GM21576 (cell line): ENCODE results near the gene ZNF76.
A peak's percentile ranks its signal among the peaks of the same experiment; 100 is the strongest.
"Not testable (repeated sequence)": the region's sequence is repeated elsewhere in the genome, so short reads cannot be mapped to it uniquely, and the experiment has no call there.

Source experiments
- ATAC-seq: cut with Tn5 transposase; IDR thresholded peaks from one replicate; pipeline ENCODE4 v1.9.1; 2021; ENCODE audit warnings: mild to moderate bottlenecking, moderate library complexity; ENCODE audit not compliant: unreplicated experiment

ZNF76 gene

DNA sequence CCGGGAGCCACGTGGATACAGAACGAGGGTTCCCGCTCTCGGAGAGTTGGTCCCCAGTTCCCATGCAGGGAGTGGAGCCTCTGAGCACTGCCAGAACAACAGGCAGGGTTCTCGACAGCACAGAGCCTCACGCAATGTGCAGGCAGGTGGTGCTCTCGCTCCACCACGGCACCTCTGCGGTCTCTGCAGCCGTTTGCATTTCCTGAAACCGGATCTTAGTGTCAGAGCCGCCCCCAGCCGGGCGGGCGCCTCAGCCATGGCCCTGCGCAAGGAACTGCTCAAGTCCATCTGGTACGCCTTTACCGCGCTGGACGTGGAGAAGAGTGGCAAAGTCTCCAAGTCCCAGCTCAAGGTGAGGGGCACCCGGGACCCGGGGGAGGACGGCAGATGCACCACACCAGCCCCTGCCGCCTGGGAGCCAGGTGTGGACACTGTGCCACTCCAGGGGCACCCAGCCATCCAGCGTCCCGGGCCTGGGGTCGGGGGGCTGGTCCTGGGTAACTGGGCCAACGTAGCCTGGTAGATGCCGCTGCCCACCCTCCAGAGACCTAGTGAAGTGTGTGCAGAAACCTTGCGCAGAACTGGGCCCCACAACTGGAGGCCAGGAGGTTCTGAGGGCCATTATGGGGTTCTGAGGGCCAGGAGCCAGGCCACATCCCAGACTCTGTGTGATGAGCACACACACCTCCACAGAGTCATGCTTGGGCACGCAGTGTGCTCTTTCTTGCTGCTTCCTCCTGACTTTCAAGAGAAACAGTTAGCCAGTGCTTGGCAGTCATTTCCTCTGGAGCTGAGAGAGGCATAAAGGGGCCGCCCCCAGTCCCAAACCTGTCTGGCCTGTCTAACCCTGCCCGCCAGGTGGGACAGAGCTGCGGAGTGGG lies 38.3 kb downstream of the ZNF76 start, which contains the start of gene DEF6:
TSS of gene DEF6 (plus strand) at position 218 of the 881 bp plus-strand sequence. CDS start at position 257, 39 bp downstream.
- ATAC-seq: peak; percentile 65

GRCh38 chr6:35298625-35299140 lies 39.1 kb downstream of the ZNF76 start:
- no peak for ATAC-seq

DNA sequence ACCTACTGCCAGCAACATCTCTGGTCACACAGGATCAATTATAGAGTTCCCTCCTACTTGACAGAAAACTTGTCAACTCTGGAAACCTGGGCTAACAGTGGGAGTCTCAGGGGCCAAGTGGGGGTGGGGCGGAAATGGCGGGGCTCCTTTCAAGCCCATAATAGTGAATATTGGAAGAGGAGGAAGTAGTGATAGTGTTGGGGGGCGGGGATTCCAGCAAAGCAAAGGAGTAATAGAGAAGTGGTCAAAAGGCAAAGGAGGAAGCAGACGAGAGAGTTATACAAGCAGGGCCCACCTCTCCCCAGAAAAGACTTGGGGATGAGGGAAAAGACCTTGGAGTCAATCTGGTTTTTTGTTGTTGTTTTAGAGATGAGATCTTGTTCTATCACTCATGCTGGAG lies 40.1 kb downstream of the ZNF76 start:
- ATAC-seq: no peak

DNA sequence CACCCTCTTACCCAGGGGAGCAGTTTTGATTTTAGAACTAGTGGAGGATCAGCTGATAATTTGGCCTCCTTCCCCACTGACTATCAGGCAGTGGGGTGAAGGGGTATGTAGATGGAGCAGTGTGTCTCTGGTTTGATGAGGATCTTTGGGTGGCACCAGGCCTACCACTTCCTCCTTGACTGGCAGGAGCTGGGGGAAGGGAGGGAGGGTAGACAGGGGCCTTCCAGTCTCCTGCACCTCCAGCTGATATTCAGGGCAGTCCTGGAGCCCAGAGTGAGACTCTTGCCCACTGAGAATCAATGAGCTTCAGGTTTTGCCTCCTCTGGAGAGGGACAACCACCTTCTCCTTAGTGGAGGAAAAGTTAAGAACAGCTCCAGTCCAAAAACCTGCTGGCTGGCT lies 41.3 kb downstream of the ZNF76 start:
- ATAC-seq: no peak

GRCh38 chr6:35302604-35303241 lies 43.2 kb downstream of the ZNF76 start:
- ATAC-seq: peak; percentile 68

GRCh38 chr6:35304299-35304698 lies 44.8 kb downstream of the ZNF76 start:
- no peak for ATAC-seq

GRCh38 chr6:35305117-35305516 lies 45.6 kb downstream of the ZNF76 start:
- ATAC-seq: no peak

DNA sequence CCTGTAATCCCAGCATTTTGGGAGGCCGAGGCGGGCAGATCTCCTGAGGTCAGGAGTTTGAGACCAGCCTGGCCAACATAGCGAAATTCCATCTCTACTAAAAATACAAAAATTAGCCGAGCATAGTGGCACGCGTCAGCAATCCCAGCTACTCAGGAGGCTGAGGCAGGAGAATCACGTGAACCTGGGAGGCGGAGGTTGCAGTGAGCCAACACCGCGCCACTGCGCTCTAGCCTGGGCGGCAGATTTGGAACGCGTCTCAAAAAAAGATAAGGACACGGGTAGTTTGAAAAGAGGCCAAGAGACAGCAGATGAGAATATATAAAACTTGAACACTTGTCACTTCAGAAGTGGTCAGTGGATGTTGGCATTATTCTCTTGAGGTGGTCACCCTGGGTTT lies 47.6 kb downstream of the ZNF76 start:
- ATAC-seq: not testable (repeated sequence)

DNA sequence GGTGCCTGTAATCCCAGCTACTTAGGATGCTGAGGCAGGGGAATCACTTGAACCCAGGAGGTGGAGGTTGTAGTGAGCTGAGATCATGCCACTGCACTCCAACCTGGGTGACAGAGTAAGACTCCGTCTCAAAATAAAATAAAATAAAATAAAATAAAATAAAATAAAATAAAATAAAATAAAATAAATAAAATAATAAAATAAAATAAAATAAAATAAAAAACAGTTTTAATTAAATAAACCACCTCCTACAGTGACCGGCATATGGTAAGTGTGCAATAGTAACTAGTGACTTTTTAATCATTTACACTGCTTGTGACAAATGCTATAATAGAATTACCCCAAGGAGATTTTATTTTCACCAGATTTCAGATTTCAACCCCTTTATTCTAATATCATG lies 49.0 kb downstream of the ZNF76 start:
- ATAC-seq: not testable (repeated sequence)

DNA sequence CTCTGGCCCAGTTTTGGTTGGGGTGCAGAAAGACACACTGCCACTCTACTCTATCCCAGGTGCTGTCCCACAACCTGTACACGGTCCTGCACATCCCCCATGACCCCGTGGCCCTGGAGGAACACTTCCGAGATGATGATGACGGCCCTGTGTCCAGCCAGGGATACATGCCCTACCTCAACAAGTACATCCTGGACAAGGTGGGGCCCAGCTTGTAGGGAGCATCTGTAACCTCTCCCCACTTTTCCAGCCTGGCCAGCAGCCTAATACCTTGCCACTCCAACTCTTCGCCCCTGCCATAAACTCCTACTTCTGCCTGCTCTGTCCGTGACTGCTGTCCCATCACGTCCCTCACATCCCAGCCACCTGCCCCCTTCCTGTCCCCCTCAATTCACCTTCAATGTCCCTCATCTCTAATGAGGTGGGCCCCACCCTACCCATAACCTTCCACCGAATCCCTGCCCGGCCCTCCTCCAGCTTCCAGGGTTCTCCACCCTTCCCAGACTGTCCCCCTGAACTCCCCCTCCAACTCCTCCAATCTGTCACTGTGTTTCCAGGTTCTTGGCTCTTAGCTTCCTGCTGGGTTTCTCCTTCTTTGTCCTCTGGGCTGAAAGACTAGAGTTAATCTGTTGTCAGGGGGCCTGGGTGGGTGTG lies 50.2 kb downstream of the ZNF76 start:
- no peak for ATAC-seq

GRCh38 chr6:35310265-35310831 lies 50.8 kb downstream of the ZNF76 start:
- no peak for ATAC-seq

GRCh38 chr6:35311390-35312075 lies 52.0 kb downstream of the ZNF76 start:
- ATAC-seq: no peak

- no peak for ATAC-seq
Observed at GRCh38 chr6:35312076-35312800, 52.7 kb downstream of the ZNF76 start.

DNA sequence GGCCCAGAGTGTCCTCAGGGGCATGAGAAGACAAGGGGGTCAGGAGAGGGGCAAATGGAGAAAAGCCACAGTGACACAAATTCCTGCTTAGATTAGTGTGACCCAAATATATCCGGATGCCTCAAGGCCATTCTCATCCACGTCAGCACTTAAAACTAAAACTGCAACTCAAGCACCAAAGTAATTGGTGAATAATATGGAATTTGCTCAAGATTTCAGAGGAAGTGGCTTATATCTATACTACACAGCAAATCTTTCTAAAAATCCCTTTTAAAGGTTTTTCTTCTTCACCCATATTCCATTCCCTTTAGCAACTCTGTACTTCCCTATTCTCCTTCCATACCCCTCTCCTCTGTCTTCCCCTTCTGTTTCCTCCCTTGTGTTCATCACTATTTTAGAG lies 53.3 kb downstream of the ZNF76 start:
- ATAC-seq: no peak

DNA sequence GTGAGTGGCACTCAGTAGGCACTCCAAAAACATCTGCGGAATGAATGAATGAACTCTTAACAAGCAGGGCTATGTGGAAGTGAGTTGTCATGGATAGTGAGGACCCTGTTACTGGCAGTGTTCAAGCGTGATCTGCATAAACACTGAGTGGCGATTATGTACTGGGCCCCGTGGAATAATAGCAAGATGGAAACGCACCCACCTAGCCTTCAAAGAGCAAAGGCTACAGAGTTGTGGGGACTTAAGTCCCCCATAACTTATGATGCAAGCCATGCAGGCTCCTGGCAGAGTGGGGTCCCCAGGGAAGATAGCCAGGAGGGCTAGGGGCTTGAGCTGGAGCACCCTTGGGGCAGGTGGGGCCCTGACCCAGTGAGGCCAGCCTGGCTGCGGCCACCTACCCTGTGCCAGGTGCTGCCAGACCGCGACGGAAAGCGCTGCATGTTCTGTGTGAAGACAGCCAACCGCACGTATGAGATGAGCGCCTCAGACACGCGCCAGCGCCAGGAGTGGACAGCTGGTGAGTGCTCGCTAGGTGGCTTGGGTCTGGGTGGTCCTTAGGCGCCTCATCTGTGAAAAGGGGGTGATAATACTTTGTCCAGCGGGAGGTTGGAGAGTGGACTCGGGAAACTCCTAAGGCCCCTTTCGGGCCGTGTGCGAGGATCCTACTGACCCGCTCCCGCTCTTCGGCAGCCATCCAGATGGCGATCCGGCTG lies 58.1 kb downstream of the ZNF76 start:
- ATAC-seq: no peak

DNA sequence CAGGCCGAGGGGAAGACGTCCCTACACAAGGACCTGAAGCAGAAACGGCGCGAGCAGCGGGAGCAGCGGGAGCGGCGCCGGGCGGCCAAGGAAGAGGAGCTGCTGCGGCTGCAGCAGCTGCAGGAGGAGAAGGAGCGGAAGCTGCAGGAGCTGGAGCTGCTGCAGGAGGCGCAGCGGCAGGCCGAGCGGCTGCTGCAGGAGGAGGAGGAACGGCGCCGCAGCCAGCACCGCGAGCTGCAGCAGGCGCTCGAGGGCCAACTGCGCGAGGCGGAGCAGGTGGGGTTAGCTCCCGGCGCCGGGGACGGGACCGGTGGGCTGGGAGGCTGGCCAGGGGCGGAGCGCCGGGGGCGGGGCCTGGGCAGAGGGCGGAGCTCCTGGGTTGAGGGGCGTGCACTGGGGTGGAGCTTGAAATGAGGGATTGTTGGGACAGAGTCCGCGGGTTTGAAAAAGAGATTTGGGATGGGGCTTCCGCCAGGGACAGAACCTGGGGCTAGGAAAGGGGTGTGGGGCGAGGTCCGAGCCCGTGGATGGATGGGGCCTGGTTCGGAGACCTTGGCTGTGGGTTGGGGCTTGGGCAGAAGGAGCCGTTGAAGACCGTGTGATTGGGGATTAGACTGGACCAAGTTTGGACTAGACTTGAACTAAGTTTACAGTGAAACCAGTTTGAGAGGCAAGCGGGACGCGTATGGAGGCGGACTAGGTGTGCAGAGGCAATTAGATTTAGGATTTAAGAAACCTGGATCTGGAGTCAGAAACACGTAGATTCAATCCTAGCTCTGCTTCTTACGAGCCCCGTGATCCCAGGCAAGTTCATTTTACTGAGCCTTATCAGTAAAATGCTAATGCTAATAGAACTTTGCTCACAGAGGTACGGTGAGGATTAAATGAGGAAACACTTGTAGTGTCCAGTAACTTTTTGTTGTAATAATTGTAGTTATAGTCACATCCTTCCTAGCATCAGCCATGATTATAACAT lies 58.9 kb downstream of the ZNF76 start:
- ATAC-seq: no peak

DNA sequence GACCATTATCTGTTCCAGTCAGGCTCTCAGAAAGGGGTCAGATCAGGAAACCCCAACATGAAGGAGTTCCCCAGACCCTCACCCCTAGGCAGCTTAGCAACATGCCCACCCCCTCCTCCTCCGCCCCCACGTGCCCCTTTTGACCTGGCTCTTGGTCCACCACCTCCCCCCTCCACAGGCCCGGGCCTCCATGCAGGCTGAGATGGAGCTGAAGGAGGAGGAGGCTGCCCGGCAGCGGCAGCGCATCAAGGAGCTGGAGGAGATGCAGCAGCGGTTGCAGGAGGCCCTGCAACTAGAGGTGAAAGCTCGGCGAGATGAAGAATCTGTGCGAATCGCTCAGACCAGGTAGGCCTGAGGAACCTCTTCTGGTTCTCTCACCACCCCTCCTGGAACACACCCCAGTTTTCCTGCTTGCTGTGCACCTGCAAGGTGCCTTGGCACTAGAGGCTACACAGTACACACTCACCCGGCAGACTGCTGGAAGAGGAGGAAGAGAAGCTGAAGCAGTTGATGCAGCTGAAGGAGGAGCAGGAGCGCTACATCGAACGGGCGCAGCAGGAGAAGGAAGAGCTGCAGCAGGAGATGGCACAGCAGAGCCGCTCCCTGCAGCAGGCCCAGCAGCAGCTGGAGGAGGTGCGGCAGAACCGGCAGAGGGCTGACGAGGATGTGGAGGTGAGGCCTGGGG lies 60.0 kb downstream of the ZNF76 start:
- ATAC-seq: no peak

GRCh38 chr6:35320031-35320410 lies 60.5 kb downstream of the ZNF76 start:
- ATAC-seq: no peak
